Breast epithelium (tissue), 3 donors: ENCODE data around the gene ZBTB39.

Experiments
- POLR2A ChIP-seq: fragments of 450-650 bp; IDR thresholded peaks from one replicate; pipeline ENCODE4 v1.6.1; 2016; ENCODE audit warnings: antibody characterized with exemption, mild to moderate bottlenecking, moderate library complexity
- POLR2AphosphoS5 ChIP-seq, 3 donors: sonication (generic); formaldehyde crosslinking; IDR thresholded peaks; one replicate each; pipeline ENCODE4 v1.6.1; 2017; ENCODE audit warnings: antibody characterized with exemption in 3 of 3
- TF ChIP-seq, protein P1 (sequence below), 3 donors: fragments of 450-650 bp; IDR thresholded peaks; one replicate each; pipeline ENCODE4 v1.5.1; 2016 to 2017; ENCODE audit warnings: antibody characterized with exemption in 3 of 3, mild to moderate bottlenecking in 3 of 3, moderate library complexity in 3 of 3

DNA sequence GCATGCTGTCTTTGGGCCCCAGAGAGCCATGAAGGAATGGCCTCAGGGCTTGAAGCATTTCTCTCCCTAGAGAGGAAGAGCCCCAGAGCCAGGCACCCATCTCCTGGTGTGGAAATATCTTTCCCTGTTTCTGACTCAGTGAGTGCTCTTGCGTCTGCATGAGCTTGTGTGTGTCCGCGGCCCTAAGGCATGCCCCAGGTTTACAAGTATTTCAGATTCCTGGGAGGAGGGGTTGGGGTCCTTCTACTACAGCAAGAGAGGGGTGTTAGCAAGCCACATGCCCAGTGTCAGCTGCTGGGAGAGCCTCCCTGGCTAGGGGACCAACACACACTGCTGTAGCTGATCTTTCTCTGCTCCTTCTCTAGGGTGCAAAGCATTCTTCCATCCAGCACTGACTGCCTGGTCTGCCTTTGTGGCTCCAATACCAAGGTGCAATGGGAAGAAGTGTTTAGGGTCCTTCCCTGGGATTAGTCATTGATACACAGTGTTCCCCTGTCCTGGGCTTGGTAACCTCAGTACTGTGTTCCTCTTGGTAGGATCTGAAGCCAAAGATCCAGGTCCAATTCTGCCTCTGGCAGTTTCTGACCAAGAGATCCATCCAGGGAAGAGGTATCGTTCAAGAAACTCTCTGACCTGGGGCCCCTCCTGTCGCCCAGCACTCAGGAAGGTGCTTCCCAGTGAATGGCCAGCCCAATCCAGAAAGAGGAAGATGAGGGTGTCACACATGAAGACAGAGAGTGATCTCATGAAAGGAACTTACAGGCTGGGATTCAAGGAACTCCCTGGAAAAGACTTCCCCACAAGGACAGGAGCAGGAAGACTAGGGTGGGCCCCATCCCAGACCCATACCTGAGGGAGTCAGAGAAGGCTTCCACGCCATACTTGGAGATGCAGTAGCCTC is 52.0 kb downstream of the ZBTB39 start:
- TF ChIP-seq, protein P1, sequence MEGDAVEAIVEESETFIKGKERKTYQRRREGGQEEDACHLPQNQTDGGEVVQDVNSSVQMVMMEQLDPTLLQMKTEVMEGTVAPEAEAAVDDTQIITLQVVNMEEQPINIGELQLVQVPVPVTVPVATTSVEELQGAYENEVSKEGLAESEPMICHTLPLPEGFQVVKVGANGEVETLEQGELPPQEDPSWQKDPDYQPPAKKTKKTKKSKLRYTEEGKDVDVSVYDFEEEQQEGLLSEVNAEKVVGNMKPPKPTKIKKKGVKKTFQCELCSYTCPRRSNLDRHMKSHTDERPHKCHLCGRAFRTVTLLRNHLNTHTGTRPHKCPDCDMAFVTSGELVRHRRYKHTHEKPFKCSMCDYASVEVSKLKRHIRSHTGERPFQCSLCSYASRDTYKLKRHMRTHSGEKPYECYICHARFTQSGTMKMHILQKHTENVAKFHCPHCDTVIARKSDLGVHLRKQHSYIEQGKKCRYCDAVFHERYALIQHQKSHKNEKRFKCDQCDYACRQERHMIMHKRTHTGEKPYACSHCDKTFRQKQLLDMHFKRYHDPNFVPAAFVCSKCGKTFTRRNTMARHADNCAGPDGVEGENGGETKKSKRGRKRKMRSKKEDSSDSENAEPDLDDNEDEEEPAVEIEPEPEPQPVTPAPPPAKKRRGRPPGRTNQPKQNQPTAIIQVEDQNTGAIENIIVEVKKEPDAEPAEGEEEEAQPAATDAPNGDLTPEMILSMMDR (IDR thresholded peaks at IDR 0.05), result no peak
- TF ChIP-seq POLR2A (no peak), POLR2AphosphoS5 (IDR thresholded peaks at IDR 0.05) (no peak)
